ENCODE data around the gene TK2.

Gene TK2

DNA sequence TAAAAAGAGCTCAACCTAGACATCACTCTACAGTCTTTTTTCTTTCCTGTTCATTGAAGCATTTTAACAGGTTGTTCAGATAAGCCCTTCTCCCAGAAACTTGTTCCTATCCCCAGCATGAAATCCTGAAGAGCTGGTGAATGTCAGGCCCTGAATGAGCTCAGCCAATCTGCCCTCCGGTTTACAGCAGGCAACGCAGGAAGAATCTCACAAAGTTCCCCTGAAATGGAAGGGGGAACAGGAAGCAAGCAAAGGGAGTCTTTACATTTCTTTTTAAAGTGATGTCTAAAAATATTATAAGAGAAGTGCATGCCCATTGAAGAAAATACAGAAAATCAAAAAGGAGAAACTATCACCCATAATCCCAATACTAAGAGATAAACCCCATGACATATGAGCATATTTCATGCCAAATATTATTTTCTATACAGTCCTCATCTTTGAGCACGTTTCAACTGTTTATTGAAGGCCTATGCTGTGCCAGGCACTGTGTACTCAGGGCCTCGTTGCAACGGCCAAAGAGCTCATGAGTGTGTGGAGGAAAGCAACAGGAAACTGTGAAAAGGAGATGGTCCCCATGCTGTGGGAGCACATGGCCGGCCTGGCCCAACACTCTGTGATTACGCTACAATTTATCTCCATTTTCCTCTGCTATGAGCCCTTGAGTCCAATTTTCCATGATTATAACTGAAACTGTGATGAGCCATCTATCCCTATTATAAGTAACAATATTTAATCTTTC, 5.7 kb downstream of the TK2 start:
- peak in 1 of 2 donors; percentile 54 for DNase-seq

DNA sequence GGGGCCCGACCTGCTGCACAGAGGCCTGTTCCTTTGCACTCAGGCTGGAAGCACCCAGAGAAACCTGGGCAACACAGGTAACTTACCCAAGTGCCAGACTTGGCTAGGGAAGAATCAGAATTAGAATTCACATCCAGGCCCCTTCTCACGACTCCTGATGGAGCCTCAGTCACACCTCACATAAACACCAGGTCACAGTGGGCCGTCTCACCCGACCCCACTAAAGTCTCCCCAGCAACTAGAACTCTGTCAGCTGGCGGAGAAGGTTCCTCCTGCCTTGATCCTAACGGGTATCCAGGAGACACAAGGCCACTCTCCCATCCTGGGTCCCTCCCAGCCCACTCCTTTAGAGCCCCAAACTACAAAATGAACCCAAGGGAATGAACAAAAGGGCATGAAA, 6.4 kb downstream of the TK2 start:
- DNase-seq = no peak

DNA sequence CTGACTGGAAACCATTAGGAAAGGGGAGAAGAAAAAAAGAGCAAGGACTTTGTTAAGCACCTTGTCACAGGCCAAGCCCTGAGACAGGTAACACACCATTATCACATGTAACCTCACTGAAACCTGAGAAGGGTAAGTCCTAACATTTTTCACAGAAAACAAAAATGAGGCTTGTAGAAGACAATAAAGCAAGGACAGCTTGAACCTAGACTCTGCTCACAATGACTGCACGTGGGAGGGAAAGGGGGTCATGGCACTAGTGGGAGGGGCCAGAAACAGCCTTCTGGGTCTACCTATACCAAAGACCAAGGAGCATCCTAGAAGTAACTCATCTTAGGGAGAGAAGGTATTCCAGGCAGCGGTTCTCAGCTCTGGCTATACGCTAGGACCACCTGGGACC, 7.5 kb downstream of the TK2 start:
- DNase-seq = no peak

DNA sequence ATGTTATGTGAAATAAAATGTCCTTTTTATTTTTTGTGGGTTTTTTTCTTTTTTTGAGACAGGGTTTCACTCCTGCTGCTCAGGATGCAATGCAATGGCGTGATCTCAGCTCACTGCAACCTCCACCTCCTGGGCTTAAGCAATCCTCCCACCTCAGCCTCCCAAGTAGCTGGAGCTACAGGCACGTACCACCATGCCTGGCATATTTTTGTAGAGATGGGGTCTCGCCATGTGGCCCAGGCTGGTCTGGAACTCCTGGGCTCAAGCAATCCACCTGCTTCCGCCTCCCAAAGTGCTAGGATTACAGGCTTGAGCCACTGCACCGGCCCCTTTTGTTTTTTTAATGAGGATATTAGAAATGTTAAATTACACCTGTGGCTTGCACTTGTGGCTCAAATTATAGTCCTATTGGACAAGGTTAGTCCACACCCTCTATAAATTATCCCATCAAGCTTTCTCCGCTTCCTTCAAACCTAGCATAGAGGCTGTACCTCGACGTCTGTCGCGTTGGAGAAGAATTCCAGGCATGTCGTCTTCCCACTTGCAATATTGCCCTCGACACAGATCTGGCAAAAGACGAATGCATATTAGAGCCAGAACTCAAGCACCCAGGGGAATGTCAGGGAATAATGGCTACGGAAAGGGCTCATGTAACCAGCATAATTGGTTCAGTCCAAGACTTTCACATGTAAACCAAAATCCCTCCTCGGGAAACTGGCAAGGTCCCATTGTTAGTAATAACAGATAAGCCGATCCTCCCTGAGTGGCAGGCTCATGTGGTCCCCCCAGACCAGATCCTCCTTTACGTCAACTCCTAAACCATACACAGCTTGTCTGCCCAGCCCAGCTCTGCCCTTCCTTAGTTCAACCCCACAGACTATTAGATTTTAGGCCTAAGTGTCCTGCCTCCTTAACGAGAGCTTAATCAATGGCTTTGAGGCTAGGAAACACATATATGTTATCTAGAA, 8.2 kb downstream of the TK2 start:
- DNase-seq = no peak

DNA sequence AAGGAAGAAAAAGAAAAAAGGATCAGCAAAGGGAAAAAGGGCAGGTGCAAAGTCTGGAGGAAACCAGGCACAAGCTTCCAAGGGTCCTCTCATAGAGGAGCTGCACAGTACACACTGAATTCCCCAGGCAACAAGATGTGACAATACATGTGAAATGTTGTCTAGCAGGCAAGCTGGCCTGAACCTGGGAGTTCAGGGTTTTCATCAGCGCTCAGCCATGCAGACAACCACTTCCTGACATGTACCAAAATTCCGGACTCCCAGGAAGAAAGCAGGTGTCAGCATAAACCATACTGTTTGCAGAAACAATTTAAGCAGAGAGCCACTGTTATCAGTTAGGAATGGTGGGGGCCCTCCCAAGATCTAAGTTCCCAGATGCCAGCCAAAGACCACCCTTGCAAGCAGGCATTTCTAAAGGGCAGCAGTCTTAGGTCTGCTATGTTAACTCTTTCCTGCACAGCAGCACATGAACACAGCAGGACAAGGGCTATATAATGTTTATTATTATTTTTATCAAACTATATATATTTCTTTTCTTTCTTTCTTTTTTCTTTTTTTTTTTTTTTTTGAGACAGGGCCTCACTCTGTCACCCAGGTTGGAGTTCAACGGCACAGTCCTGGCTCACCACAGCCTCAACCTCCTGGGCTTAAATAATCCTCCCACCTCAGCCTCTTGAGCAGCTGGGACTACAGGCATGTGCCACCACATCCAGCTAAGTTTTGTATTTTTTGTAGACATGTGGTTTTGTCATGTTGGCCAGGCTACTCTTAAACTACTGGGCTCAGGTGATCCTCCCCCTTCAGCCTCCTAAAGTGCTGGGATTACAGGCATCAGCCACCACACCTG, 10.1 kb downstream of the TK2 start:
- DNase-seq = no peak

DNA sequence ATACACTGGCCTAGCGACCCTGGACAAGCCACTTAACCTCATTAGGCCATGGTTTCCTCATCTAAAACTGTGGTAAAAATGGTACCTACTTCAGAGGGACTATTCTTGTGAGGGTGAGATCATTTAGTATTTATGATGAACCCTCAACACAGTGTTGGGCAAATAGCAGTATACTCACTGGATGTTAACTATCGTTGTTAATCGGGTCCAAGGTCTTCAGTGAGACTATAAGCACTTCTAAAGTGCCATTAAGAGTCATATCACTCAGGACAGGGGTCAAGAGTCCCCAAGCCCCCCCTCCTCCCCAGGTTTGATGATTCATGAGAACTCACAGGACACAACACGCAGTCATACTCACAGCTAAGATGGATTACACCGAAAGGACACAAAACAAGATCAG, 11.0 kb downstream of the TK2 start:
- no peak for DNase-seq

DNA sequence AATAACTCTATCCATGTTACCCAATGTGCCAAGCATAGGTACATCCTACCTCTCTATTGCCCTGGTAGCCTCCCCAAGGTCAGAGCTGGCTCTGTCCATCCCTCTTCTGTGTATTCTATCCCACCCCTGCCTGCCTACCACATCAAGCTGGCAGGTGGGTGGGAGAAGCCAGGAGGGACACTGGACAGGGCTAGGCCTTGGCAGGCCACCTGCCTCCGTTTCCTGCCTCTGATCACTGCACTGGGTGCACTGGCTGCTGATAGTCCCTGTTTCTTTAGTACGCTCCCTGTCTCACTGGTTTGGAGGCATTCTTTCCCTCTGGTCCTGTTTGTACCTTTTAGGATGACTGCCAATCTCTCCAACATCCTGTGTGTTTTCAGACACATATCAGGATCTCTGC, 12.7 kb downstream of the TK2 start:
- DNase-seq = no peak

DNA sequence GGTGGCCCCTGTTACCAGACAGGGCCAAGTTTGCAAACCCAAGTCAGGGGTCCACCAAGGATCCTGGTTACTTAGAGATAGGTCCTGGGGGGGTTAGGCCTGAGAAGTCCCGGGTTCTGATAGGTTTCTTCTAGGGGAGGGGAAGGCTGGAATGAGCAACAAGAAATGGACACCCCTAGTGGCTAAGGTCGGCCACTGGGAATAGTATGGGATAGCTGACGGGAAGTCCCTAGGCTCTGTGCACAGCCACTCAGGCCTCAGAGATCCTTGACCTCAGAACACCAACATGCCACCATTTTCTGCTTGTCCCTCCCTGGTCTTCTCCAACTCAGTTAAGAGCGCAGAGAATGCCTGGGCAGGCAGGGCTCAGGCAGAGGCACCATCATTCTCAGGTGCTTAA, 13.4 kb downstream of the TK2 start:
- no peak for DNase-seq

DNA sequence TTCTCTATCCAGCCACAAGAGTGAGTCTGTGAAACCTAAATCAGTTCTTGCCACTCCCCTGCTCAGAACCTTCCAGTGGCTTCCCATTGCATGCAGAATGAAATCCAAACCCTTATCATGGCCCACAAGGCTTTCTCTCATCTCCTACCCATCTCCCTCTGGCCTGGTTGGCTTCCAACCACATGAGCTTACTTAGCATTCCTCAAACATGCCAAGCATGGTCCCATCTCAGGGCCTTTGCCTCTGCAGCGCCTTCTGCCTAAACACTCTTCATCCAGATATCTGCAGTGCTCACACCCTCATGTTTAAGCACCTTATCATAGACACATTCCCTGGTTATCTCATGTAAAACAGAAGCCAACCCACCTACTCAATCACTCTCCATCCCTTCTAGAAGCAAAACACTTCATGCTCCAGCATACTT, 15.5 kb downstream of the TK2 start:
- no peak for DNase-seq

DNA sequence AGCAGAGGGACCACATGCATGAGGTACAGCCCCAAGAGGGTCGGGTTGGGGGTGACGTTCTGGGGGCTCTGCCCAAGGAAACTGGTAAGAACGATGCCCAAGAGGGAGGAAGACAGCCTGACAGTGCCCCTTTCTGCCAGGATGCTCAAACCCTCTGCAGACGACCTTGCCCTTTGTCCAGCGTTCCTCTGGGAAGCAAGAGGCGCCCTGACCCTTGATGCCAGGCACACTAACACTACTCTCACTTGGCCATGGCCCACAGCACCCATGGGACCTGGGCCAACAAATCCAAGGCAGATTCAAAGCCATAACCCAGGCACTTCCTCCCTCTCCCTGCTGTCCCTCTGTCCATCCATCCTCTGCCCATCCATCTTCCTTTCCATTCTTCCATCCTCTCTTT, 20.4 kb downstream of the TK2 start:
- no peak for DNase-seq

DNA sequence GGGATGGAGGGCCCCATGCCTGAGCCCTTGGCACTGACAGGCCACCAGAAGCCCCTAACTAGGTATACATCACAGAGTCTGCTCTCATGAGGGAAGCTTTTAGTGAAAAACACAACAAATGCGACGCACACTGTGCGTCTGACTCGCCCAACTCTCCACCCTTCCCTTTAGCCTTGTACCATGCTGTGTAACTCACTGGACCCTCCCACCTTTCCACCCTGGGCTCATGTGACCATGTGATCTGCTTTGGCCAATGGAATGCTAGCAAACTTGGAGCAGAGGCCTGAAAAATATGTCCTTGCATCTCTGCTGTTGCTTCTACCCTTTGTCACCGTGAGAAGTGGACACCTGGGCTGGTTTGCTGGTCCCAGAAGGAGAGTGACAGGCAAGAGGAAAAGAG, 21.6 kb downstream of the TK2 start:
- DNase-seq = no peak

DNA sequence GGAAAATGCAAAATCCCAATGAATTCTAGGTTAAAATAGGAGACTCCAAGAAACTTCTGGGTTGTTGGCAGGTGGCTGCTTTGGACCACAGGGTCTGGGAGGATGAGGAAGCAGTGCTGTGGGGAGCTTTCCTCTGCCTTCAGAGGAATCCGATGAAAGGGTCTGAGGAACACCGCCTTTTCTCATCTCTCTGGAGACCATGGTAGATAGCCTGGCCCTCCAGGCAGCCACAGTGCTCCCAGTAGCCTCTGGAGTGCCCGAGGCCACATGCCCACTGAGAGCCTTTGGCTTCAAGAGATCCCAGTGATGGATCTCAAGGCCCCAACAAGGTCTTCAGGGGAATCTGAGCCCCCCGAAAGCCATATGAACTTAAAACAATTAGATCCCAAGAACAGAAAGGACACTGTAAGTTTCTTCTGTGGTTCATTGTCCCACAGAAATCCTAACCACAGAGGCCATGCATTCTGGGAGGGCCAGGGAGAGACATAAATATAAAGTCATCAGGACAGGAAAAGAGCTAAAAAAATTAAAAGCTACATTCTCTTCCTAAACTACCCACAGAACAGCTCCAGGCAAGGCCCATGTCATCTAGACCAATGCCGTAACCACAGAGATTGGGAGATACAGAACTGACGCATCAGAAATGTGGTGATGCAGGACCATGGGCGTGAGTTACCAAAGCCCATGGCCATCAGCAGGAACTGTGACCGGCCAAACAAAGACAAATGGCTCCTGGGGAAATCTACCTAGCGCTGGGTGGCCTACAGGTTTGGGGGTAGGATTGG, 24.3 kb downstream of the TK2 start:
- DNase-seq = peak; percentile 89 to 92

DNA sequence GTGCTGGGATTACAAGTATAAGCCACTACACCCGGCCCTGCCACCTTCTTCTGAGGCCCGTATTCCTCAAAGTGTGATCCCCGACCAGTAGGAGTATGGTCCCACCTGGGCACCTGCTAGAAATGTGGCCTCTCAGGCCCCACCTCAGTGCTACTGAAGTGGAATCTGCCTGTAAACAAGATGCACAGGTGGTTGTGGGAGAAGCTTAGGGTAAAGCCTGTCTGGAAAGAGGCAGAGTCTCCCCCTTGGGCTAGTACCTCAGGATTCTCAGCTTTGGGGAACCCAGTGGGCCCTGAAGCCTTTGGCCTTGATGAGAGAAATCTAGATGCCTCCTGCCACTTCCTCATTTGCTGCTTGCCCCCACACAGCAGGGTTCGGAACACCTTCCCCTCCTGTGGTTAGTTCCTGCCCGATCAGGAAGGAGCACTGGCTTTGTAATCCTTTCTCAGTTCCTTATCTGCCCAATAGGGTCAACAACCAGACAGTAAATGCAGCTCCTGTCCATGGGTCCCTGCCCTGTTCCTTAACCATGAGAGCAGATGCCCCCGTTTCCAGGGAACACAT, 25.2 kb downstream of the TK2 start:
- DNase-seq = peak; percentile 94 to 96

DNA sequence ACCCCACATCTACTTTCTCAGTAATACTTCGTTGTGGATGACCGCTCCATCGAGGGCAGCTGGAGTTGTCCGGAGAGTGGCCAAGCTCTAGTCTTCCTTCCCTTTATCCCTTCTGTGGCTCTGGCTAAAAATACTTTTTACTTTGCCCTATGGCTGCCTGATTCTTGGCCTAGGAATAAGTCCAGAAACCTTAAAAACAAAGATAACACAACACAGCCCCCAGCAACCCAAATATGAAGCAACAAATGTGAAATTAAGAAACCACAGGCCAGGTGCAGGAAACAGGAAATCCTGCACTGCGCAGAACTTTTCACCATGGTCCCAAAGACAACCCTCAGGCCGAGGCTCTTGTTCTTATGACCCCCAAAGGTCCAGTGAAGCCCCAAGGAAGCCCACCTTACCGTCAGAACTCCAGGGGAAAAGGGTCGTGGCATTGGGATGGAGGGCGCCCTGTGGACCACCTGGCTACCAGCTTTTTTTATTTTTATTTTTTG, 26.0 kb downstream of the TK2 start:
- DNase-seq = no peak

DNA sequence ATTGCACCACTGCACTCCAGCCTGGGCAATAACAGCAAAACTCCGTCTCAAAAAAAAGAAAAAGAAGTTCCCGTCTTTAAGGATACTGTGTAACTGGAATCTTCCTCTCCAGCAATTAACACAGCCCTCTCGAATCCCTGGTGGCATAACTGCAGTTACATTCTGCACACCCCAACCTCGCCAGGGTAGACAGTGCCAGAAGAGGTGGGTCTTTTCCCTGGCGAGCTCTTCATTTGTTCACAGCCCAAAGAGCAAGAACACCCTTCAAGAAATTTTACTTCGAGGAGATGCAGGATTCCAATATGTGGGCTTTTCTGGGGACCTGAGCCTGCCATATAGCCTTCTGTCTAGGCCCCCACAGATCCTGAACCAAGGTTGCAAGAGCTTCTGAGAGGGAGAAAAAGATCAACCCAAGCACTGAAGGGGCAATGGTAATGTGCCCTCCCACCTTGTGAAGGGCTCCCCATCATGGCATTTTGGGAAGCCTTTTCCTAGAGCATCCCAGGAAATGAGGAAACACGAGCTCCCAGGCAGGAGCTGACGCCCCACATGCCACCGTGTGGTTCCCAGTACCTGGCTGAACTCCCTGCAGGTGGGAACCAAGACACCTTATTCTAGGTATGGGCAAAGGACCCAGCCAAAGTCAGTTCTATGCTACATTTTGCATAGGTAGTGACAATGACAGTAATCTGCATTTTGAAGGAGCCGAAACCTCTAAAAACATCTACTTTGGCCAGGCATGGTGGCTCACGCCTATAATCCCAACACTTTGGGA, 26.9 kb downstream of the TK2 start:
- DNase-seq = no peak

DNA sequence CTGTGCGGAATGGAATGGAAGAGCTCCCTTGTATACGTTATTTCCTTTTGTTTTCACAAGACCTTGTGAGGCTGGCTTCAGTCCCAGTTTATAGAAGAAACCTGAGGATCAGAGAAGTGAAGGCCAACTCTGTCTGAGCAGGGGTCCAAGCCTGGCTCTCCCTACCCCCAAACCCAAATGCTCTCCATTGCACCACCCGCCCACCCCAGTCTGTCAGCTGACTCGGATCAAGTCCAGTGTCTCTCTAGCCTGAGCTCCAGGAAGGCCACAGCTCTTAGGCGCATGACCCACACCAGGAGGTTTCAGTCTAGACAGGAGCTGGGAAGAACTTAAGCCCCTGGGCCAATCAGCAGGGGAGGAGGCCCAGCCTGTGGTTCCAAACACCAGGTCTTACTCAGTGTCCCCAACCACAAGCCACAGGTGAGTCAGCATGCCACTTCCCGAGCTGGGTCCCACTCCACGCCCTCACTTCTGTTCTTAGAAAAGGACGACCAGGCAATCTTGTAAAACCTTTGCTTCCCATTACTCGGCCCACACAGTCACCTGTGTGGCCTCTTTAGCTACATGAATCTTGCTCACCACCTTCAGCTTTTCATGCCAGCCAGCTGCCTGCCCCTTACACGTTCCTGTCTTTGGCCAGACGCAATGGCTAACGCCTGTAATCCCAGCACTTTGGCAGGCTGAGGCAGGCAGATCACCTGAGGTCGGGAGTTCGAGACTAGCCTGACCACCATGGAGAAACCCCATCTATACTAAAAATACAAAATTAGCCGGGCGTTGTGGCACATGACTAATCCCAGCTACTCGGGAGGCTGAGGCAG, 27.8 kb downstream of the TK2 start:
- peak; percentile 94 to 99 for DNase-seq

DNA sequence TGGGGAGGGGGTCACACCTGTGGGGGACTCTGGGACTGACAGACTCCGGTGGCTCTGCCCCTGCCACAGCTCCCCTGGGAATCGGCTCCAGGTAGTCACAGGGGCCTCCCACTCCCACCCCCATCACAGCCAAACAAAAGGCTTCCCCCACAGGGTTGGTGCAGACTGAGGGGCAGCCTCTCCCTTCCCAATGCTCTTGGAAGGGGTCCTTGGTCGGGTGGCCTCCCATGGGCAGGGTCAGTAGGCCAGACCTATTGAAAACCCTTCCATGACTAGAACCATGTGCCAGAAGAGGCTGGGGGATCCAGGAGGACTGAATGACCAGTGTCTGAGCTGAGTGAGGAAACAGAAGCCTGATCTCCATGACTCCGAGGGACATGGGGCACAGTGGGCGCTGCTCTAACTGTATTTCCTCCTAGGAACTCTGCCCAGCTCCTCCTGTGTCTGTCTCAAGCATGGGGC, 28.6 kb downstream of the TK2 start:
- DNase-seq = peak; percentile 78 to 93

DNA sequence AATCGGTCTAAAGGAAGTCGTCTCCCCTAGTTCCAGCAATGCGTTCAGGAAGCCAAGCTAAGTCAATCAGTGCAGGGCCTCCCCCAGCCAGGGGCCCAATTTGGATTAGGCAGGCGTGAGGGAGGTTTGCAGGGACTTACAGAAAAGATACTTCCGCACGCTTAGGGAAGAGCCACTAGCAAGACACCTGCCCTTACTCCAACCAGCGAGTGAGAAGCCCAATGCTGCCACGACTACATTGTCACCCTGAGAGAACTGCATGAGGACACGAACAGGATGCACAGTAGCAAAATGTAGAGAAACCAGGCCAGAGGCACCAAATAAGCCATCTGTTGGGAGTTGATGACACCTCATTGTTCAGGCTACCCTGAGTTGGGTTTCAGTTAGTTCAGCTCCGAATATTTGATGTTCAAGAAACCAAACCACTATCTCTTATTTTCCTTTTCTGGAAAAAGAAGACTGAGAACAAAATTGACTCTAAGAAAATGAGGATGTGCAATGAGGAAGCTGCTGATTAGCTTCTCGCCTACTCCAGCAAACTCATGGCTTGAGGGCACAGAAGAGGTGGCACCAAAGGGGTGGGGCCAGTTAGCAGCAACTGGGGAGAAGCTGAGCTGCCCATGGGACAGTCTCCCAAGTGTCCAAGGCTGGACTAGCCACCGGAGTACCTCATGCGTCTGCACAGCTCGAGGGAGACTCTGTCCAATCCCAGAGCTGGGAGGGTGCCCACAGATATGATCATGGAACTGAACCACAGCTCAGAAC, 29.3 kb downstream of the TK2 start:
- DNase-seq = peak; percentile 95 to 97
